Left colon (tissue), 2 donors: Measurements from ENCODE around the gene SPI1. TPM values are rescaled to one million over a fixed set of nuclear protein-coding genes. Genes with fewer than 3 reads are reported as not detected.

ENCODE experiments used
- ATAC-seq: fragments of 200-7000 bp; cut with Tn5 transposase; one replicate; pipeline ENCODE4 v1.9.1; 2020; ENCODE audit warnings: mild to moderate bottlenecking, moderate library complexity
- DNase-seq, 2 donors: peaks; one replicate each; pipeline ENCODE4 v3.0.0-alpha.2; 2020
- intact Hi-C, 2 donors: fragments of 100-400 bp; cut with DNase I in 1 of 2; cut with micrococcal nuclease in 1 of 2; formaldehyde crosslinking; loops; one replicate each; pipeline versions ENCODE4 v1.11.2 to v1.14.0; 2022; cut with DNase I, micrococcal nuclease
- microRNA-seq, 2 donors: library from miRNA; unstranded; fragments of <30 nt; microRNA quantifications; one replicate each; pipeline versions ENCODE4 v1.1.0 to v1.2.0, GENCODE V29; 2020
- total RNA-seq, 2 donors: library from RNA; stranded (reverse); fragmentation: NEBNext Ultra II Directional; extraction: Animal tissue kit (Norgen Biotek cat#: 25700); gene quantifications; one replicate each; pipeline ENCODE4 v1.2.1, GENCODE V29; 2021
- donor health status: DM: no; HTN: no; CAD: no.
- donor health status: DM: yes; HTN: yes; CAD: no.

Gene SPI1
- total RNA-seq, 2 donors from 2014 or later, result 5.0 to 15.8 TPM

DNA sequence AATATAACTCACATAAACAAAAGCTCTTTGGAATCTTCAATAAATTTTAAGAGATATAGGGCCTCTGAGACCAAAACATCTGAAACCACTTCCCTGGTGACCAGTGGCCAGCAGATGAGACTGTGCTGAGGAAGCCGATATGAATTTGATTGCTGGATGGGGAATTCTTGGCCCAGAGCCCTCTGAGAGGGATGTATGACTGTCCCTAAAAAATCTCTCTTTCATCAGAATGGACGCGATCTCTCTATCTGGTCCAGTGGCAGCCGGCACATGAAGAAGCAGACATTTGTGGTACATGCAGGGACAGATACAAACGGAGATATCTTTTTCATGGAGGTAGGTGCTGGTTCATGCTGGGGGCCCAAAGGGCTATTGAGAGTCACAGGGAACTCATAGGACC is 63.4 kb downstream of the SPI1 start:
- DNase-seq (no peak), ATAC-seq (no peak)
- intact Hi-C loops, result no loop called here

DNA sequence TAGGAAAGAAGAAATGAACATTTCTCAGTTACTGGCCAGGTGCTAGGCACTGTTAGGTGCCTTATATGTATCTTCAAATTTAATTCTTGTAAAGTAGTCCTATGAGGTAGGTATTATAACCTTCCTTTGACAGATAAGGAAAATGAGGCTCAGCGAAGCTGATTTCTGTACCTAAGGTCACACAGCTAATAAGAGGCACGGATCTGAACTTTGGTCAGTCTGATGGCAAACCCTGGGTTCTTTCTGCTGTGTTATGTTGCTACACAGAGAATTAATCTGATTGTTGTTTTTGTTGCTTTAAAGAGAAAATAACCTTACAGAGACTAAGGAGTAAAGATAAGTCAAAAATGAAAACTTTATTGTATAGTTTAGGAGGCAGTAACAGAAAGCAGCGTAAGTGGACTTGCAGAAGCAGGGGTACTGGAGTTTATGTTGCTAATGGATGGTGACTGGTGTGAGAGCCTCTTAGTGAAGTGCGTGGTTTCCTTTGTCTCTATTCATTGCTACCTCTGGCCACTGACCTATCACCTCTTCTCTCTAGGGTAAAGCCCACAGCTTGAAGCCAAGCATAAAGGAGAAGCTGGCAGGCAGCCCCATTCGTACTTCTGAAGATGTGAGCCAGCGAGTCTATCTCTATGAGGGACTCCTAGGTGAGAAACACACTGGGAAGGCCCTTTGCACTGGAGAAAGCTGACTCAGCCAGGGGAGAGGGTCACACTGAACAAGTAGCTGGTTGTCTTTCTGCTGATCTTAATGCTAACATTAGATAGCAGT is 70.1 kb downstream of the SPI1 start:
- ATAC-seq, result no peak
- intact Hi-C loops, result no loop called here
- DNase-seq, result no peak

DNA sequence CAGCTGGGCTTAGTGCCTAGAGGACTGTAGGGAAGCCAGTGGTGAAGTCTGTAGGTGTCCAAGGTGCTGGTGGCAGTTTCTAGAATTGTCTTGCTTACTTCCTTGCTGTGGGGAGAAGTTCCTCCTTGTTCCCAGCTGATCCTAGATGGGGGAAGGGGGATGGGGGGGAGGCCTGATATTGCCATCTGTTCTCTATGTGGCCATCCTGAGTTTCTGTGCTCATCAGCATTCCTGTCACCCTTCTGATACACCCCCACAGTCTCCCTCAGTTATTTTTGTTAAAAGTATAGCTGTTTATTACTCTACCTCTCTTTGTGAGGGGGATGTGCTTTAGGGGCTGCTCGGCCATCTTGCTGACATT is 71.9 kb downstream of the SPI1 start:
- intact Hi-C loops, result no loop called here
- DNase-seq (no peak), ATAC-seq (no peak)

DNA sequence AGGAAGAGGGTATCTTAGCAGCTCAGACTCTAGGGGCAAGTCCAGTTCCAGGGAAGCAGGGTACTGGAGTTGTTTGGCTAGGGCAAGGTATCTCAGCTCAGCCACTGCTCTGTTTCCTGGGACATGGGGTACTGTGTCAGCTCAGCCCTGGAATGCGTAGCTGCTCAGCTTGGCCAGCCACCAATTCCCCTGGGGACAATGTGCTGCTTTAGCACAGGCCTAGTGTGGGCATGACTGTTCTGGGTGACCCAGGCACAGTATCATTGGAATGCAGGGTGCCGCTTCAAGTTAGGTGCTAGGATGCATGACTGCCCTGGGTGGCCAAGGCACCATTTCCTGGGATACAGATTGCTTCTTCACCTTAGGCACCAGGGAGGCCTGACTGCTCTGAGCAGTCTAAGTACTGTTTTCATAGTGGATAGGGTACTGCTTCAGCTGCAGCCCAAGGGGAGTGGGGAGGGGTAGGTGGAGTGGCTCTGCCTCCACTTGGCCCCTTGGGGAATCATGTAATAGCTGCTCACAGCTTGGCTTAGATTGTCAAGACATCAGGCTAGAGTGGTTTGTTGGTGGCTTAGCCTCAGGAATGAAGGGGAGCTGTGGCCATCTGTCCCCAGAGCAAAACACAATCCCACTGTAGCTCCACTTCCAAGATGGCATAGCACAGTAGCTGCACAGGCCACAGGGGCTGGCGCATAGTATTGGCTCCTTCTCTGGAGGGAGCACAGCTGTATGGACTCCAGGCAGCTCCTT is 72.4 kb downstream of the SPI1 start:
- intact Hi-C loops, result no loop called here
- no peak for ATAC-seq
- DNase-seq, result no peak

Small RNAs within 50 kb of the gene (microRNA-seq; reads per million reads assigned to microRNA genes)
- 0 reads per million in 2 donors for gene MIR4487

Other genes starting within 250 kb of the SPI1 start
- 10 to 100 TPM; 81.5 to 85.4 TPM for gene ARFGAP2, start 201.7 kb downstream of the SPI1 start, total RNA-seq
- 1 to 10 TPM; 2.2 to 7.1 TPM for gene PACSIN3, start 192.1 kb downstream of the SPI1 start, total RNA-seq
- gene DDB2, start 163.6 kb downstream of the SPI1 start, total RNA-seq, result 10 to 100 TPM; 24.7 to 37.7 TPM
- gene ACP2, start 129.7 kb downstream of the SPI1 start, total RNA-seq, result 10 to 100 TPM; 47.8 to 53.5 TPM
- gene NR1H3, start 120.6 kb downstream of the SPI1 start, total RNA-seq, result 10 to 100 TPM; 52.1 to 58.2 TPM
- gene MADD, start 108.4 kb downstream of the SPI1 start, total RNA-seq, result 10 to 100 TPM; 50.8 to 61.6 TPM
- gene MYBPC3, start 25.8 kb downstream of the SPI1 start, total RNA-seq, result not detected
- 10 to 100 TPM; 17.9 to 20.2 TPM for gene SLC39A13, start 30.0 kb upstream of the SPI1 start, total RNA-seq
- 10 to 100 TPM; 74.8 to 82.5 TPM for gene PSMC3, start 47.9 kb upstream of the SPI1 start, total RNA-seq
- gene RAPSN, start 70.6 kb upstream of the SPI1 start, total RNA-seq, result under 1 TPM; 0.61 to 0.70 TPM
- 10 to 100 TPM; 70.6 to 93.1 TPM for gene CELF1, start 174.6 kb upstream of the SPI1 start, total RNA-seq
- gene PTPMT1, start 187.1 kb upstream of the SPI1 start, total RNA-seq, result 10 to 100 TPM; 28.9 to 29.5 TPM
- gene KBTBD4, start 200.4 kb upstream of the SPI1 start, total RNA-seq, result 10 to 100 TPM; 11.7 to 14.9 TPM
- gene NDUFS3, start 200.5 kb upstream of the SPI1 start, total RNA-seq, result 100 to 1,000 TPM; 180 to 246 TPM
- under 1 TPM in 1 of 2 donors, not detected in 1; 0.42 TPM for gene FAM180B, start 208.1 kb upstream of the SPI1 start, total RNA-seq
- under 1 TPM; 0.34 to 0.53 TPM for gene C1QTNF4, start 215.9 kb upstream of the SPI1 start, total RNA-seq